Measurements from ENCODE around the gene RNF32. TPM values are rescaled to one million over a fixed set of nuclear protein-coding genes. Genes with fewer than 3 reads are reported as not detected.
"Not testable (repeated sequence)": the region's sequence is repeated elsewhere in the genome, so short reads cannot be mapped to it uniquely, and the experiment has no call there.

Gene RNF32
- total RNA-seq, 3 donors from 2014 or later, result 0.98 to 2.9 (median 1.3) TPM

DNA sequence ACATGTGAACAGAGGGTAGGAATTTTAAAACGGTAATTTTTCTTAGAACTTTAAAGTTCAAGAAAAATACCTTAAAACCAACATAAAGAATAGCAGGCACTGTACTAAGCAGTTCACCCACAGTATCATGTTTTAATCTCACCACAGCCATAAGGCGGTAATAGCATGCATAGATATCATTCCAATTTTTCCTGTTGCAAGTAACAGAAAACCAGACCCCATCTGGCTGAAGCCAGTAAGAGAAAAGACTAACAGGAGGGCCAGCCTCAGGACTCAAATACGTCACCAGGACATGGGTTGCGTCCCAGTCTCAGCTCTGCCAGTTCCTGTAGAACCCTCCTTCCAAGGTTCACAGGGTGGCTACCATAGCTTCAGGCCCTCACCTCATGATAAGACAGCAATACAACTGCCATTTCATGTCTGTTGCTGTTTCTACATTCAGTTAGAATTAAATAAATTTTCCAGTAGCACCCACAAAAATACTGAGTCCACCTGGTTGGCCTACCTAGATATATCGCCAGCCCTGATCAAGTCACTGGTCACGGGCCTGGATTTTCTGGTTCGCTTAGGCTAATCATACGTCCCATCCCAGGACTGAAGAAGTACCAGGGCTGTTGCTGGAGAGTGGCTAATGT lies 2.0 kb upstream of the RNF32 start:
- Histone ChIP-seq H3K36me3 (no peaks in the 10 kb centered on the region), H3K27ac (no peak overlapping the region), H3K4me3 (no peak overlapping the region), H3K9me3 (no peaks in the 10 kb centered on the region), H3K4me1 (no peaks in the 10 kb centered on the region), H3K27me3 (peaks cover 0 to 4% of the 10 kb centered on the region in 2 donors)
- no peak for TF ChIP-seq POLR2A (IDR thresholded peaks at IDR 0.05)
- TF ChIP-seq, protein P1, sequence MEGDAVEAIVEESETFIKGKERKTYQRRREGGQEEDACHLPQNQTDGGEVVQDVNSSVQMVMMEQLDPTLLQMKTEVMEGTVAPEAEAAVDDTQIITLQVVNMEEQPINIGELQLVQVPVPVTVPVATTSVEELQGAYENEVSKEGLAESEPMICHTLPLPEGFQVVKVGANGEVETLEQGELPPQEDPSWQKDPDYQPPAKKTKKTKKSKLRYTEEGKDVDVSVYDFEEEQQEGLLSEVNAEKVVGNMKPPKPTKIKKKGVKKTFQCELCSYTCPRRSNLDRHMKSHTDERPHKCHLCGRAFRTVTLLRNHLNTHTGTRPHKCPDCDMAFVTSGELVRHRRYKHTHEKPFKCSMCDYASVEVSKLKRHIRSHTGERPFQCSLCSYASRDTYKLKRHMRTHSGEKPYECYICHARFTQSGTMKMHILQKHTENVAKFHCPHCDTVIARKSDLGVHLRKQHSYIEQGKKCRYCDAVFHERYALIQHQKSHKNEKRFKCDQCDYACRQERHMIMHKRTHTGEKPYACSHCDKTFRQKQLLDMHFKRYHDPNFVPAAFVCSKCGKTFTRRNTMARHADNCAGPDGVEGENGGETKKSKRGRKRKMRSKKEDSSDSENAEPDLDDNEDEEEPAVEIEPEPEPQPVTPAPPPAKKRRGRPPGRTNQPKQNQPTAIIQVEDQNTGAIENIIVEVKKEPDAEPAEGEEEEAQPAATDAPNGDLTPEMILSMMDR (IDR thresholded peaks at IDR 0.05), result no peak
- TF ChIP-seq POLR2AphosphoS5 (IDR thresholded peaks at IDR 0.05), result no peak
- DNase-seq (ENCODE audit: low spot score in 2 of 2), result no peak
- intact Hi-C loops (cut with DNase I; ENCODE audit: low total_unique reads), result no loop called here

DNA sequence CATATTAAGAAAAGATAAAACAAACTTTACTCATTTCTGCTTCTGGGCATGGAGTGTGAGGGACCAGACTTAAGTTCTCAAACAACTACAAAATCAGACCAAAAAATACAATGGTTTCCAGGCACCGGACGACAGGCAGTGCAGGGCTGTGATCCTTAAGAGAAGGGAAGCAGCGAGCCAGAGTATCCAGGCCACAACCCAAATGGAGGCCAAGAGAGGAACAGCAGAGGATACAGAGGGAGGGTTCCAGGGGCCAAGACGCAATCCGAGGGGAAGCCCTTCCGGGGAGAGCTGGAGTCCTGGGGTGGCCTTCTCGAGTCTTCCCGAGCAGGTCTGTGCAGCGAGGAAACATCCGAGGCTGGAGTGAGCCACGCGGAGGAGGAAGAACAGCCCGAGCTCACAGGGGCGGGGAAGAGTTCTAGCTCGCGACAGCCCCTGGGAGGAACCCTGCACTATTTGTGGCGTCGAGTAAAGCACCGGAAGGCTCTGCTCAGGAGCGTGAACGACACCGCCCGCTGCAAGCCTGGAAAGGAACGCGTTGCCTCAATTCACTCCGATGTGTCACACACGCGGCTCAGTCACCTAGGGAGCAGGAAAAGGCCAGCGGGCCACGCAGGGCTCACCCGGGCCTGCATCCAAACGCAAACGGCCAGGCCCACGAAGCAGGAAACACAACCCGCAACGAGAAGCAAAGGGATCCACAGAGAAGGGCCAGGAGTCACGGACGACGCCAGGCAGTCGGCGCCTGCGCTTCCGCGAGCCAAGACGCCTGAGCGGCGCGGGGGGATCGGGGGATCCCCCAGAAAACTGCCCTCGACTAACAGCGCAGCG lies 933 bp upstream of the RNF32 start:
- Histone ChIP-seq H3K27me3 (peaks cover 0 to 4% of the 10 kb centered on the region in 2 donors), H3K9me3 (no peaks in the 10 kb centered on the region), H3K36me3 (no peaks in the 10 kb centered on the region), H3K4me1 (no peaks in the 10 kb centered on the region), H3K4me3 (peak overlapping the region; percentile 62 to 81 (median 77)), H3K27ac (peak overlapping the region; percentile 80 to 89)
- TF ChIP-seq POLR2A (IDR thresholded peaks at IDR 0.05) (no peak), POLR2AphosphoS5 (IDR thresholded peaks at IDR 0.05) (no peak)
- DNase-seq (ENCODE audit: low spot score in 2 of 2), result no peak
- intact Hi-C loops (cut with DNase I; ENCODE audit: low total_unique reads), result no loop called here

DNA sequence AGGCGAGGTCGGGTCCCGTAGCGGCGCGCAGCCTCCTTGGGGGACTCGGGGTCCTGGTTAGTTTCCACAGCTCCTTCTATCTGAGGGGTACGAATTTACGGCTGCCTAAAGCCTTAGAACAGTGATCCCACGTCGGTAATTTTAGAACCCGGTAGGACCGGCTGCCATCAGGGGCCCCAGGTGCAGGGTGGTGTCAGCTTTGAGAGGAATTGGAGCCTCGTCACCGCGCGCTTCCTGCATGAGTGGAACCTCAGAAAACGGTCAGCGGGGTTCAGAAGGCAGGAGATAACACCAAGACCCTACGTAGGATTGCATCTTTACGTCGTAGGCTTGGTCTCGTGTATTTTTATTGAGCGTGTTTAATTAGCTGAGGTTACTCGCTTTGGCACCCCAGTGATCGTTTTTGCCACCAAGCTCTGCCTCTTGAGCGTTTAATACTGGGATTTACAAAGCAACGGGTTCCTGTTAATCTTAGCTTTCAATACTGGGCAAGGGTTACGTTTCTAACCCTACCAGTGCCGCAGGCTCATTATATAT lies 443 bp downstream of the RNF32 start:
- Histone ChIP-seq H3K4me1 (no peaks in the 10 kb centered on the region), H3K4me3 (peak overlapping the region; percentile 62 to 81 (median 77)), H3K36me3 (no peaks in the 10 kb centered on the region), H3K27ac (peak overlapping the region; percentile 80 to 89), H3K9me3 (no peaks in the 10 kb centered on the region), H3K27me3 (peaks cover 0 to 4% of the 10 kb centered on the region in 2 donors)
- intact Hi-C loops (cut with DNase I; ENCODE audit: low total_unique reads), result no loop called here
- DNase-seq (ENCODE audit: low spot score in 2 of 2), result no peak
- no peak for TF ChIP-seq POLR2AphosphoS5 (IDR thresholded peaks at IDR 0.05)

DNA sequence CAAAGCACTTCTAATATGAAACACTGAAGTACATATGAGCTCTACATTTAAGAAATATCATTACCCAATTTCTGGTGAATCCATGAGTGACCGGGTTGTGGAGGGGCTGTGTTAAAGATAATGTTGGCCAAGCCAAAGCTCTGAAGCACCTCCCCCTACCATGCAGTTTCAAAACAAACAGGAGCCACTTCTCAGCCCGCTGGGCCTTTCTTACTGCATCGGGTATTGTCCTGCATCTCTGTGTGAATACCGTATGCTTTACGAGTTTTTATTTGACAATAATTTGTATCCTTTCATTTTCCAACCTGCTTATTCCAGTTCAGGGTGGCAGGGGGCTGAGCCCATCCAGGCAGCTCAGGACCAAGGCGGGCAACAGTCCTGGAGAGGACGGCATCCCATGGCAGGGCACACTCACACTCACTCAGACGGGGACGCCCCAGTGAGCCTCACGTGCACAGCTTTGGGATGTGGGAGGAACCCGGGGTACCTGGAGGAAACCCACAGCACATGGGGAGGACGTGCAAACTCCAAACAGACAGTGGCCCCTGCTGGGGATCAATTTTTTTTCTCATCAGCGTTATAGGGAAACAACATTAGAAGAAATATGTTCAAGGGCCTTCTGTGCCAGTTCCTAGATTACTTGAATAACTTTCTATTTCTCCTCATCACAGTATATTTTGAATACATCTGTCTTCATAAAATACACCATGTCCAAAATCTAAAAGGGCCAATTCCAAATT lies 1.9 kb downstream of the RNF32 start:
- H3K4me3 ChIP-seq, result no peak overlapping the region
- no peaks in the 10 kb centered on the region for H3K9me3 ChIP-seq
- no peak for TF ChIP-seq POLR2A (IDR thresholded peaks at IDR 0.05)
- no peak for TF ChIP-seq POLR2AphosphoS5 (IDR thresholded peaks at IDR 0.05)
- TF ChIP-seq, protein P1 (IDR thresholded peaks at IDR 0.05), result no peak
- peaks cover 0 to 4% of the 10 kb centered on the region in 2 donors for H3K27me3 ChIP-seq
- H3K36me3 ChIP-seq, result no peaks in the 10 kb centered on the region
- intact Hi-C loops (cut with DNase I; ENCODE audit: low total_unique reads), result no loop called here
- no peaks in the 10 kb centered on the region for H3K4me1 ChIP-seq
- DNase-seq (ENCODE audit: low spot score in 2 of 2), result no peak
- no peak overlapping the region for H3K27ac ChIP-seq

DNA sequence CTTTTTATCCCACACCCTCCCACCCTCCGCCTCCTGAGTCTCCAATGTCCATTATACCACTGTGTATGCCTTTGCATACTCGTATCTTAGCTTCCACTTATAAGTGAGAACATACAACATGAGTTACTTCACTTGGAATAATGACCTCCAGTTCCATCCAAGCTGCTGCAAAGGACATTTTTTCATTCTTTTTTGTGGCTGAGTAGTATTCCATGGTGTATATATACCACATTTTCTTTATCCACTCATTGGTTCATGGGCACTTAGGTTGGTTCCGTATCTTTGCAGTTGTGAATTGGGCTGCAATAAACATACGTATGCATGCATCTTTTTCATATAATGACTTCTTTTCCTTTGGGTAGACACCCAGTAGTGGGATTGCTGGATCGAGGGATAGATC lies 6.8 kb downstream of the RNF32 start:
- H3K4me3 ChIP-seq; H3K4me1 ChIP-seq; H3K27ac ChIP-seq; H3K27me3 ChIP-seq; DNase-seq (ENCODE audit: low spot score in 2 of 2); H3K36me3 ChIP-seq; H3K9me3 ChIP-seq; intact Hi-C loops (cut with DNase I; ENCODE audit: low total_unique reads): not testable (repeated sequence)

DNA sequence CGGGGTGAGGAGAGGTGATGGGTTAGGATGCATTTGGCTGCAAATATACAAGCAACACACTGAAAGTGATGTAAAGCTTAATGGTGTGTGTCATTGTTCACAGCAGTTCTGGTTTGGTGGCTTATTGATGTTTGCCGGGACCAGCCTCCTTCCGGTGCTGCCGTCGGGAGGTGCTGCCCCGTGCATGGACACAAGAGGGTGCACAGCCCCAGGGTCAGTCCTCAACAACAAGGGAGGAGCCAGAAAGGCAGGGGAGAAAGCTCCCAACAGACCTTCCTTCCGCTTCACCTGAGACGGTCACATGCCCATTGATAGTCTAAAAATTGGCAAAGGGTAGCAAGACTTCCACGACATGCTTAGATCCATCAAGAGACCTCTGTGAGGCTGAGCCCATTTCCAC lies 9.5 kb downstream of the RNF32 start:
- Histone ChIP-seq H3K4me3 (no peak overlapping the region), H3K9me3 (no peaks in the 10 kb centered on the region), H3K27me3 (no peaks in the 10 kb centered on the region), H3K4me1 (no peaks in the 10 kb centered on the region), H3K36me3 (peaks cover 5% of the 10 kb centered on the region), H3K27ac (no peak overlapping the region)
- DNase-seq (ENCODE audit: low spot score in 2 of 2), result no peak
- intact Hi-C loops (cut with DNase I; ENCODE audit: low total_unique reads), result no loop called here
- TF ChIP-seq, protein P1 (IDR thresholded peaks at IDR 0.05), result no peak
- TF ChIP-seq POLR2AphosphoS5 (IDR thresholded peaks at IDR 0.05), result no peak
